ENCODE data around the gene STK4. TPM values are rescaled to one million over a fixed set of nuclear protein-coding genes. Genes with fewer than 3 reads are reported as not detected.

STK4 gene
- polyA plus RNA-seq, 1 donor from 2014 or later, result 14.0 TPM

DNA sequence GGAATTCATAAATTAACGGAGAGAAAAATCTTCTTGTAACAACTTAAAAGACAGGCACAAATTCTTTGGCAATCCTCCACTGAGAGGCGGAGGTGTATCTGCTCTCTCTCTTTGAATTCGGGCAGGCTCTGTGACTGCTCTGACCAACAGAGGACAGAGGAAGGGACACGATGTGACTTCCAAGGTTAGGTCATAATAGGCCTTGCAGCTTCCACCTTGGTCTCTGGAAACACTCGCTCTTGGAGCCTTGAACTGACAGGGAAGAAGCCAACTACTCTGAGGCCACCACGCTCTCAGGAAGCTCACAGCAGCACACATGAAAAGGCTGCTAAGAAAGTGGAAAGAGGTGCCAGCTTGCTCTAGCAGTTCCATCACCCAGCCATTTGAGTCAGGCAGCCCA is 21.1 kb upstream of the STK4 start:
- no peaks in the 10 kb centered on the region for H3K79me2 ChIP-seq (replicated peaks; ENCODE audit: insufficient read depth, low read length)
- no peaks in the 10 kb centered on the region for H3K27me3 ChIP-seq (ENCODE audit: insufficient read depth, low read depth, low read length)
- H3K9ac ChIP-seq (ENCODE audit: low read length), result no peak overlapping the region
- H2AFZ ChIP-seq (ENCODE audit: low read depth, low read length), result no peak overlapping the region
- H3K9me2 ChIP-seq (ENCODE audit: insufficient read depth, low read length), result no peaks in the 10 kb centered on the region
- H3K27ac ChIP-seq (ENCODE audit: low read length), result no peak overlapping the region
- H3K4me3 ChIP-seq (ENCODE audit: low read length), result no peak overlapping the region
- peaks cover 2% of the 10 kb centered on the region for H3K36me3 ChIP-seq (ENCODE audit: insufficient read depth, low read length)
- no peak overlapping the region for H3K4me2 ChIP-seq (ENCODE audit: low read length)
- TF ChIP-seq MXI1 (conservative IDR thresholded peaks at IDR 0.05; ENCODE audit: poor library complexity, severe bottlenecking), result no peak
- TF ChIP-seq, protein P1, sequence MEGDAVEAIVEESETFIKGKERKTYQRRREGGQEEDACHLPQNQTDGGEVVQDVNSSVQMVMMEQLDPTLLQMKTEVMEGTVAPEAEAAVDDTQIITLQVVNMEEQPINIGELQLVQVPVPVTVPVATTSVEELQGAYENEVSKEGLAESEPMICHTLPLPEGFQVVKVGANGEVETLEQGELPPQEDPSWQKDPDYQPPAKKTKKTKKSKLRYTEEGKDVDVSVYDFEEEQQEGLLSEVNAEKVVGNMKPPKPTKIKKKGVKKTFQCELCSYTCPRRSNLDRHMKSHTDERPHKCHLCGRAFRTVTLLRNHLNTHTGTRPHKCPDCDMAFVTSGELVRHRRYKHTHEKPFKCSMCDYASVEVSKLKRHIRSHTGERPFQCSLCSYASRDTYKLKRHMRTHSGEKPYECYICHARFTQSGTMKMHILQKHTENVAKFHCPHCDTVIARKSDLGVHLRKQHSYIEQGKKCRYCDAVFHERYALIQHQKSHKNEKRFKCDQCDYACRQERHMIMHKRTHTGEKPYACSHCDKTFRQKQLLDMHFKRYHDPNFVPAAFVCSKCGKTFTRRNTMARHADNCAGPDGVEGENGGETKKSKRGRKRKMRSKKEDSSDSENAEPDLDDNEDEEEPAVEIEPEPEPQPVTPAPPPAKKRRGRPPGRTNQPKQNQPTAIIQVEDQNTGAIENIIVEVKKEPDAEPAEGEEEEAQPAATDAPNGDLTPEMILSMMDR (IDR thresholded peaks at IDR 0.05; ENCODE audit: poor library complexity, severe bottlenecking), result no peak
- no peak for TF ChIP-seq RAD21 (conservative IDR thresholded peaks at IDR 0.05)
- no peak for TF ChIP-seq EP300 (conservative IDR thresholded peaks at IDR 0.05; ENCODE audit: poor library complexity, severe bottlenecking)
- no peak for TF ChIP-seq EZH2 (IDR thresholded peaks at IDR 0.05; ENCODE audit: borderline replicate concordance, insufficient read depth, low read length, poor library complexity, severe bottlenecking)
- no peak for TF ChIP-seq TAF1 (IDR thresholded peaks at IDR 0.05; ENCODE audit: low read depth)
- TF ChIP-seq POLR2AphosphoS5 (IDR thresholded peaks at IDR 0.05), result no peak
- TF ChIP-seq, protein P2, sequence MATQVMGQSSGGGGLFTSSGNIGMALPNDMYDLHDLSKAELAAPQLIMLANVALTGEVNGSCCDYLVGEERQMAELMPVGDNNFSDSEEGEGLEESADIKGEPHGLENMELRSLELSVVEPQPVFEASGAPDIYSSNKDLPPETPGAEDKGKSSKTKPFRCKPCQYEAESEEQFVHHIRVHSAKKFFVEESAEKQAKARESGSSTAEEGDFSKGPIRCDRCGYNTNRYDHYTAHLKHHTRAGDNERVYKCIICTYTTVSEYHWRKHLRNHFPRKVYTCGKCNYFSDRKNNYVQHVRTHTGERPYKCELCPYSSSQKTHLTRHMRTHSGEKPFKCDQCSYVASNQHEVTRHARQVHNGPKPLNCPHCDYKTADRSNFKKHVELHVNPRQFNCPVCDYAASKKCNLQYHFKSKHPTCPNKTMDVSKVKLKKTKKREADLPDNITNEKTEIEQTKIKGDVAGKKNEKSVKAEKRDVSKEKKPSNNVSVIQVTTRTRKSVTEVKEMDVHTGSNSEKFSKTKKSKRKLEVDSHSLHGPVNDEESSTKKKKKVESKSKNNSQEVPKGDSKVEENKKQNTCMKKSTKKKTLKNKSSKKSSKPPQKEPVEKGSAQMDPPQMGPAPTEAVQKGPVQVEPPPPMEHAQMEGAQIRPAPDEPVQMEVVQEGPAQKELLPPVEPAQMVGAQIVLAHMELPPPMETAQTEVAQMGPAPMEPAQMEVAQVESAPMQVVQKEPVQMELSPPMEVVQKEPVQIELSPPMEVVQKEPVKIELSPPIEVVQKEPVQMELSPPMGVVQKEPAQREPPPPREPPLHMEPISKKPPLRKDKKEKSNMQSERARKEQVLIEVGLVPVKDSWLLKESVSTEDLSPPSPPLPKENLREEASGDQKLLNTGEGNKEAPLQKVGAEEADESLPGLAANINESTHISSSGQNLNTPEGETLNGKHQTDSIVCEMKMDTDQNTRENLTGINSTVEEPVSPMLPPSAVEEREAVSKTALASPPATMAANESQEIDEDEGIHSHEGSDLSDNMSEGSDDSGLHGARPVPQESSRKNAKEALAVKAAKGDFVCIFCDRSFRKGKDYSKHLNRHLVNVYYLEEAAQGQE (IDR thresholded peaks at IDR 0.05; ENCODE audit: borderline replicate concordance), result no peak
- H4K20me1 ChIP-seq (ENCODE audit: insufficient read depth), result no peaks in the 10 kb centered on the region
- no peaks in the 10 kb centered on the region for H3K9me3 ChIP-seq (ENCODE audit: low read length)
- no peaks in the 10 kb centered on the region for H3F3A ChIP-seq (ENCODE audit: insufficient read depth, low read length, poor library complexity, severe bottlenecking)

DNA sequence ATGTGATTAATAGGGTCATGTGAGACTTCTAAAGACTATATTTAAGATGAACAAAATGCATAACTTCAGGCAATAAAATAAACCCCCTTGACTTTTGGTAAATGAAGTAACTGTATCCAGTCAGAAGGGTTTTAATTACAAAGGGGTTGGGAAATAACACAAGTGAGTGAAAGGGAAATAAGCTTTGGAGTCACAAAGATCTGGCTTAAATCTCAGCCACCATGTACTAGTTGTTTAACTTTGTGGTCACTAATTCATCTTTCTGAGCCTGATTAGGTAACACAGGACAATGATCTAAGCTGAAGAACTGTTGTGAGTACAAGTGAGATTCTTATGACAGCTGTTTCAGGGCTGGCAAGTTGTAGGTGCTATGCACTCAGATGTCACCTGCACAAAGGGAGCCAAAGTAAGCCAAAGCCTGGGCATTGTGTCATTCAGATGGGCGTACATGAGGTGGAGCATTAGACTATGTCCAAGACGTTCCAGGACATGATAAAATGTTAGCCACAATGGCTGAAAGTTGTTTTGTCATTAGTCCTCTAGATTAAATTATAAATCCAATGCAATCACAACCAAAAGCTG is 19.9 kb upstream of the STK4 start:
- Histone ChIP-seq H3K27ac (ENCODE audit: low read length) (no peak overlapping the region), H3F3A (ENCODE audit: insufficient read depth, low read length, poor library complexity, severe bottlenecking) (no peaks in the 10 kb centered on the region), H3K4me3 (ENCODE audit: low read length) (no peak overlapping the region), H3K27me3 (ENCODE audit: insufficient read depth, low read depth, low read length) (no peaks in the 10 kb centered on the region), H3K9me3 (ENCODE audit: low read length) (no peaks in the 10 kb centered on the region), H3K9ac (ENCODE audit: low read length) (no peak overlapping the region), H2AFZ (ENCODE audit: low read depth, low read length) (no peak overlapping the region), H3K4me2 (ENCODE audit: low read length) (no peak overlapping the region), H3K9me2 (ENCODE audit: insufficient read depth, low read length) (no peaks in the 10 kb centered on the region), H3K36me3 (ENCODE audit: insufficient read depth, low read length) (peaks cover 7% of the 10 kb centered on the region), H3K79me2 (replicated peaks; ENCODE audit: insufficient read depth, low read length) (no peaks in the 10 kb centered on the region), H4K20me1 (ENCODE audit: insufficient read depth) (no peaks in the 10 kb centered on the region)
- TF ChIP-seq, protein P1 (IDR thresholded peaks at IDR 0.05; ENCODE audit: poor library complexity, severe bottlenecking), result no peak
- TF ChIP-seq RAD21 (conservative IDR thresholded peaks at IDR 0.05) (no peak), SMC3 (conservative IDR thresholded peaks at IDR 0.05; ENCODE audit: poor library complexity) (no peak), POLR2AphosphoS5 (IDR thresholded peaks at IDR 0.05) (no peak), EZH2 (IDR thresholded peaks at IDR 0.05; ENCODE audit: borderline replicate concordance, insufficient read depth, low read length, poor library complexity, severe bottlenecking) (no peak), MXI1 (conservative IDR thresholded peaks at IDR 0.05; ENCODE audit: poor library complexity, severe bottlenecking) (no peak), EP300 (conservative IDR thresholded peaks at IDR 0.05; ENCODE audit: poor library complexity, severe bottlenecking) (no peak), TAF1 (IDR thresholded peaks at IDR 0.05; ENCODE audit: low read depth) (no peak)
- TF ChIP-seq, protein P2 (IDR thresholded peaks at IDR 0.05; ENCODE audit: borderline replicate concordance), result no peak
